ENCODE results near the gene IPMK.
A peak's percentile ranks its signal among the peaks of the same experiment; 100 is the strongest.
"Not testable (repeated sequence)": the region's sequence is repeated elsewhere in the genome, so short reads cannot be mapped to it uniquely, and the experiment has no call there.

The IPMK gene

DNA sequence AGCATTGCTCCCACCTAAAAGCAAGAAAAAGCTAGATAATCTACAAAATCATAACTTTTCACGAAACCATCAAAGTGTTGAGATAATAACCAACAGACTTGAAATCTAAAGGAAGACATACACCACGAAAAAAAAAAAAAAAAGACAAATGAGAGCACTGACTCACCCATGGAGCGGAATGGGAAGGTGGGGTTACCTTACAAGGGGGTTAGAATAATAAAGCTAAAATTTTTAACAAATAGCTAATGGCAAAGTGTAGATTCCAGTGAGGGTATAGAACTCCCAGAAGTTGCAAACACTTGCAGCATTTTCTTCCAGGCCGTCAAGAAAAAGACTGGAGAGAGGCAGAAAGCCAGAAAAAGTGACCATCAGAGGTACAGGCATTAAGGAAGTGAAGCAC lies 27.2 kb downstream of the IPMK start:
- in situ Hi-C loops (cut with HindIII; ENCODE audit: low pct_ligation_motif_present, low pct_unique_long_range_greater_than_20kb, low sequenced_read_pairs) = no loop called here
- DNase-seq = no peak

- in situ Hi-C loops (cut with HindIII; ENCODE audit: low pct_ligation_motif_present, low pct_unique_long_range_greater_than_20kb, low sequenced_read_pairs) = no loop called here
- no peak for DNase-seq
Observed at GRCh38 chr10:58239561-58240169, 28.0 kb downstream of the IPMK start.

DNA sequence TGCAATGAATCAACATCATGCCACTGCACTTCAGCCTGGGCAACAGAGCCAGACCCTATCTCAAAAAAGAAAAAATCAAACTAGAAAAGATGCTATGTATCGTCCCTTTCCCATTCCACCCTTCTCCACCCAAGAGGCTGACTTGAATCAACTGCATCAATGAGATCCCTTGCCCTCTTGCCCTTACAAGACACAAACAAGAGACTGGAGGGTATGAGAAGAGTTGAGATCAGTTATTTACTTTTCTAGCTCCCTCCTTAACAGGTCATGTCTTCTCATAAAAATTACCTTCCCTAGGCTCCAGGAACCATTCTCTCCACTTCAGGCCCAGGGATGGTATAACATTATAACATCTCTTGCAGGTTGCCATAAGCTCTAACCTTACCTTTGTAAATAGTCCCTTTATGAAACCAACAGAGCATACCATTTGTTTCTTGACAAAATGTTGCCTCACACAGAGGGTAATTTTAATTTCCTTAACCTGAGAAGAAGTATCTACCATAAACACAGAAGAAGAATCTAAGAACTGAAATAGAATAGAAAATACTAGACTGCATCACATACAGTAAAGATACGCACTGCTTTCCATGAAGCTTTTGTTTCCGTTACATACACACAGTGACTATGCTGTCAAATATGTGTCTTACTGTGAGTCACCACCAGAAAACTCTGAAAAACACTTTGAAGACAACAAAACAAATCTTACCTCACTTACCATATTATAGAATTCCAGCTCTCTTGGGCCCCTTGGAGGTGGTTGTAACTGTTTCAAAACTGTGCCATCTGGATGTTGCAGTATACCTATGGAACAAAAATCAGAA lies 30.5 kb downstream of the IPMK start:
- peak; percentile 91 for DNase-seq
- in situ Hi-C loops (cut with HindIII; ENCODE audit: low pct_ligation_motif_present, low pct_unique_long_range_greater_than_20kb, low sequenced_read_pairs) = no loop called here

DNA sequence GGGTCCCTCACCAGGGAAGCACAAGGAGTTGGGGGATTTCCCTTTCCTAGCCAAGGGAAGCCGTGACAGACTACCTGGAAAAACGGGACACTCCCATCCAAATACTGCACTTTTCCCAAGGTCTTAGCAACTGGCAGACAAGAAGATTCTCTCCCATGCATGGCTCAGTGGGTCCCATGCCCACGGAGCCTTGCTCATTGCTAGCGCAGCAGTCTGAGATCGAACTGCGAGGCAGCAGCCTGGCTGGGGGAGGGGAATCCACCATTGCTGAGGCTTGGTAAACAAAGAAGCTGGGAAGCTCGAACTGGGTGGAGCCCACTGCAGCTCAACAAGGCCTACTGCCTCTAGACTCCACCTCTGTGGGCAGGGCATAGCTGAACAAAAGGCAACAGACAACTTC lies 37.8 kb downstream of the IPMK start:
- in situ Hi-C loops (cut with HindIII; ENCODE audit: low pct_ligation_motif_present, low pct_unique_long_range_greater_than_20kb, low sequenced_read_pairs); DNase-seq: not testable (repeated sequence)

DNA sequence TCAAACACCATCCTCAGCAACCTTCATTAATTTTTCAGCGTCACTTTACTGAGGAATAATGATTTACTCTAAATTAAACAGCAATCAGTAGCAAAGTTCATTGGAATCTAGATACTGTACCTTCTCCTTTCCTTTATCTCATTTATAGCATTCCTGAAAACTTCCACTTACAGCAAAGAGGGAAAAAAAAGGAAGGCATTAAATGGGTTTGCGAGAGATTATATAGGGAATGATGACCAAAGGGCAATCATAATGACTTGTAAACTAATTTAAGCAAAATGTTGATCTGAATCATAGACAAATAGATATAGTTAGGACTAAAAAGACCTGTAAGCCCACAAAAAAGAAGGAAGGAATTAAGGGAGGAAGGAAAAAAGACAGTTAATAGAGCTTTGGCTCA lies 42.0 kb downstream of the IPMK start:
- in situ Hi-C loops (cut with HindIII; ENCODE audit: low pct_ligation_motif_present, low pct_unique_long_range_greater_than_20kb, low sequenced_read_pairs) = no loop called here
- DNase-seq = no peak

DNA sequence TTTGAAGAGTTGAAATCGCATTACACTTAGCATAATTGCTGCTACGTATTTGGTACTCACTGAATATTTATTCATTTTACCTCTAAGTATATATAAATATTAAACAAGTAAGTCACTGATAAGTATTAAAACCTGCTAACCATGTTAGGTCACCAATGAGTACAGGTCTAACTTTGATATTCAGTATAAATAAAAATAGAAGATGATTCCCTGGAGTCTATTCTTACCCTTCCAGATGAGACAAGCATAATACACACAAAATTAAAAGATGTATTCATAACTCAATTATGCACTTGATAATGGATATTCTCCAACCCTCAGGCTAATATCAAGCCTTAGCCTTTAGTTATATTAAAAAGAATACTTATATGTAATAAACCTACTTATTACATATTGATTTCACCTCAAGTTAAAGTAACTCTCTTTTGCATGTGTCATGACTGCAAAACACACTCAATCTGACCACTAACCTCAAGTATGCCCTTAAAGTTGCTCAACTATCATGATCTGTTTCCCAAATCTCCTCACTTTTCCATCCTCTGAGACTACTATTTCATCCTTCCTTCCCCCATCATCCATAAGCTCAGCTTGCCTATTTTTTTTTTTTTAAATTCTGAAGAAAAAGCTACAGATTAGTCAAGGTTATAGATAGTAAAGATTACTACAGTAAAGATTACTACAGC lies 46.8 kb downstream of the IPMK start:
- in situ Hi-C loops (cut with HindIII; ENCODE audit: low pct_ligation_motif_present, low pct_unique_long_range_greater_than_20kb, low sequenced_read_pairs) = no loop called here
- no peak for DNase-seq

GRCh38 chr10:58219875-58220274 lies 47.8 kb downstream of the IPMK start:
- in situ Hi-C loops (cut with HindIII; ENCODE audit: low pct_ligation_motif_present, low pct_unique_long_range_greater_than_20kb, low sequenced_read_pairs) = no loop called here
- no peak for DNase-seq

- no peak for DNase-seq
- in situ Hi-C loops (cut with HindIII; ENCODE audit: low pct_ligation_motif_present, low pct_unique_long_range_greater_than_20kb, low sequenced_read_pairs) = no loop called here
Observed at GRCh38 chr10:58217612-58218011, 50.1 kb downstream of the IPMK start.

- DNase-seq = no peak
- in situ Hi-C loops (cut with HindIII; ENCODE audit: low pct_ligation_motif_present, low pct_unique_long_range_greater_than_20kb, low sequenced_read_pairs) = no loop called here
Observed at GRCh38 chr10:58212622-58213021, 55.1 kb downstream of the IPMK start.

DNA sequence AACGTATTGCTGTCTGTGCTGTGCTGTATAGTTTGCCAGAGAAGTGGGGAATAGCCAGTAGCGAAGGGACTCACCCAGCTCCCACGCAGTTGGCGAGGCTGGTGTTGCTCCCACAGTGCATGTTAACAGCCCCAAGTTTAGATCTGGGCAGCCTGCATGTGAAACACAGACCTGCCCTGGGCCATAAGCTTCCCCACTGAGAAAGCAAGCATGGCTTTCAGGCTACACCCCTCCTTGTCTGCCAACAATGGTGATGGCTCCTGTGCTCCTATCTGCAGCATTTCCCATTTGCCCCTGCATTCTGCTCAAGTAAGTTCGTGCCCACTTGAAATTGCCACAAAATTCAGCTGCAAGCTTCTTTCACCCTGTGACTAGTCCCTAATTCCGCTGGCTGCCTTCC lies 57.5 kb downstream of the IPMK start:
- in situ Hi-C loops (cut with HindIII; ENCODE audit: low pct_ligation_motif_present, low pct_unique_long_range_greater_than_20kb, low sequenced_read_pairs) = no loop called here
- DNase-seq = no peak

DNA sequence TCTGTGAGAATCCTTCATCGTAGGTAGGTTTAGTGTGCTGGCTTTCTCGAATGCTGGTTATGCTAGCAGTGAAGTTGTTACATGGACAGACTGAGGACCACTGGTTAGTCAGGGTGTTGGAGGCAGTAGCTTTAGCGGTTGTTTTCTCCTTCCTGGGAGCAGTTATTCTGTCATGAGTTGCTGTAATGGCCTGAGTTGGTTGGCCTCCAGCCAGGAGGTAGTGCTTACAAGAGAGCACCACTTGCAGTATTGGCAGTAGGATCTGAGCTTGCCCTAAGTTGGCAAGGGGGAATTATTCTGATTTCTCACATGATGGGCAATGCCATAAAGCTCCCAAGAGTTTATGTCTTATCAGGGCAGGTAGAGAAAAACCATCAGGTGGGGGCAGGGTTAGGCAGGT lies 58.0 kb downstream of the IPMK start:
- DNase-seq = no peak
- in situ Hi-C loops (cut with HindIII; ENCODE audit: low pct_ligation_motif_present, low pct_unique_long_range_greater_than_20kb, low sequenced_read_pairs) = no loop called here

- no peak for DNase-seq
- in situ Hi-C loops (cut with HindIII; ENCODE audit: low pct_ligation_motif_present, low pct_unique_long_range_greater_than_20kb, low sequenced_read_pairs) = no loop called here
Observed at GRCh38 chr10:58206251-58206650, 61.4 kb downstream of the IPMK start.

GRCh38 chr10:58201704-58202103 lies 66.0 kb downstream of the IPMK start:
- DNase-seq = no peak
- in situ Hi-C loops (cut with HindIII; ENCODE audit: low pct_ligation_motif_present, low pct_unique_long_range_greater_than_20kb, low sequenced_read_pairs) = no loop called here

- in situ Hi-C loops (cut with HindIII; ENCODE audit: low pct_ligation_motif_present, low pct_unique_long_range_greater_than_20kb, low sequenced_read_pairs) = no loop called here
- no peak for DNase-seq
Observed at GRCh38 chr10:58189269-58189668, 78.4 kb downstream of the IPMK start.

DNA sequence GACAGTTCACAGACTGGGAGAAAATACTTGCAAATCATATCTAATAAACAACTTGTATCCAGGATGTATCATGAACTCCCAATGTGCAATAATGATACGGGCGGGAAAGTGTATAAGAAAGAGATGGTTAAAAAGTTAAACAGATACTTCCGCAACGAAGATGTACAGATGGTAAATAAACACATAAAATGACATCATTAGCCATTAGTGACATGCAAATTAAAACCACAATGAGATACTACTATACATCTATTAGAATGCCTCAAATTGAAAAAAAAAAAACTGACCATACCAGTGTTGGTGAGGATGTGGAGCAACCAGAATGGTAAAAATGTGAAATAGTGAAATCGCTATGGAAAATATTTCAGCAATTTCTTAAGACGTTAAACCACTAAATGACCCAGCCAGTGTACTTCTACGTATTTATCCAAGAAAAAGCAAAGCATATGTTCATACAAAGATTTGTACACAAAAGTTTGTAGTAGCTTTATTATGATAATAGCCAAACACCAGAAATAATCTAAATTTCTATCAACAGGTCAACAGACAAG lies 83.5 kb downstream of the IPMK start:
- in situ Hi-C loops (cut with HindIII; ENCODE audit: low pct_ligation_motif_present, low pct_unique_long_range_greater_than_20kb, low sequenced_read_pairs) = no loop called here

DNA sequence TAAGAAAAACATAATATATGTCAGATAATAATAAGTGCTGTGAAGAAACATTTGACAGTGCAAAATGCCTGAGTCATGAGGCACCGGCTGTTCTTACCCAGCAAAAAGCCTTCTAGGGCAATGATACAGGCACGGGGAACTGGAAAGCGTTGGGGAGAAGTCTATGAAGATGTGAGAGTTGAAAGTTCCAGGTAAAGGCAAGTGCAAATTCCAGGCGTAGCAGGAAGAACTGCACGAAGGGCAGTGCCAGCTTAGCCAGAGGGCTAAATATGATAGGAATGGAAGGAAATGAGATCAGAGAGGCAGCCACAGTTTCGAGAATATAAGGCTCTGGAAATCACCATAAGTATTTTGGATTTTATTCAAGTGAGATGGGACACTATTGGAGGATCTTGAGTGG lies 87.0 kb downstream of the IPMK start:
- in situ Hi-C loops (cut with HindIII; ENCODE audit: low pct_ligation_motif_present, low pct_unique_long_range_greater_than_20kb, low sequenced_read_pairs) = no loop called here
- DNase-seq = no peak

More for the DNA sequence above, 83.5 kb downstream of the IPMK start:
- DNase-seq = no peak

DNA sequence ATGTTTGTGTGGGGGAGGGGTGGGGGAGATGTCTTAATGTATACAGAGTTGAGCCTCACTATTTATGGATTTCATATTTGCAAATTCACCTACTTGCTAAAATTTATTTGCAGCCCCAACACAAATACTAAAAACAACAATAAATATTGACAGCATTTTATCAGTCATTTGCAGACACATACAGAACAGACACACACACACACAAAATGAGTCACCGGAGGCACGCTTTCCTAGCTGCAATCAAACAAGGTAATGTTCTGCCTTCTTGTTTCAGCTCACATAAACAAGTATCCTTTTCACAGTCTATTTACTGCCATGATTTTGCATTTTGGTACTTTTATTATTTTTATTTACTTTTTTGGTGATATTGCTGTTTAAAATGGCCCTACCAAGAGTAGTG lies 88.5 kb downstream of the IPMK start:
- in situ Hi-C loops (cut with HindIII; ENCODE audit: low pct_ligation_motif_present, low pct_unique_long_range_greater_than_20kb, low sequenced_read_pairs) = no loop called here
- DNase-seq = no peak

DNA sequence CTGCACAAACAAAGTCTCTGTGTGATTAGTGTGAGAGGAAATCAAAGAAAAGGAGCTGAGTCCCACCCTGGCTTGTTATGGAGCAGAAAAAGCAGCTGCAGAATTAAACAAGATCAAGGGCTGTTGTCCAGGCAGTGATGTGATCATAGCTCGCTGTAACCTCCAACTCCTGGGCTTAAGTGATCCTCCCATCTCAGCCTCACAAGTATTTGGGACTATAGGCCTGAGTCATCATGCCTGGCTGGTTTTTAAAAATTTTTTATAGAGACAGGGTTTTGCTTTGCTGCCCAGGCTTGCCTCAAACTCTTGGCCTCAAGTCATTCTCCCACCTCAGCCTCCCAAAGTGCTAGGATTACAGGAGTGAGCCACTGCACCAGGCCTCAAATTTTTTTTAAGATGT lies 88.9 kb downstream of the IPMK start:
- in situ Hi-C loops (cut with HindIII; ENCODE audit: low pct_ligation_motif_present, low pct_unique_long_range_greater_than_20kb, low sequenced_read_pairs) = no loop called here
- DNase-seq = no peak

GRCh38 chr10:58177362-58177947 lies 90.2 kb downstream of the IPMK start:
- in situ Hi-C loops (cut with HindIII; ENCODE audit: low pct_ligation_motif_present, low pct_unique_long_range_greater_than_20kb, low sequenced_read_pairs) = no loop called here
- DNase-seq = peak; percentile 61
